GM18951 (cell line): ENCODE results near the gene USP17L13.
"Not testable (repeated sequence)": the region's sequence is repeated elsewhere in the genome, so short reads cannot be mapped to it uniquely, and the experiment has no call there.

Experiments
- in situ Hi-C: fragments of 300-500 bp; cut with MboI; formaldehyde crosslinking; loops from one replicate; pipeline ENCODE4 v1.12.0; 2022; ENCODE audit warnings: low sequenced_read_pairs, mixed read lengths, inconsistent platforms; ENCODE audit not compliant: unreplicated experiment

USP17L13 gene, protein sequence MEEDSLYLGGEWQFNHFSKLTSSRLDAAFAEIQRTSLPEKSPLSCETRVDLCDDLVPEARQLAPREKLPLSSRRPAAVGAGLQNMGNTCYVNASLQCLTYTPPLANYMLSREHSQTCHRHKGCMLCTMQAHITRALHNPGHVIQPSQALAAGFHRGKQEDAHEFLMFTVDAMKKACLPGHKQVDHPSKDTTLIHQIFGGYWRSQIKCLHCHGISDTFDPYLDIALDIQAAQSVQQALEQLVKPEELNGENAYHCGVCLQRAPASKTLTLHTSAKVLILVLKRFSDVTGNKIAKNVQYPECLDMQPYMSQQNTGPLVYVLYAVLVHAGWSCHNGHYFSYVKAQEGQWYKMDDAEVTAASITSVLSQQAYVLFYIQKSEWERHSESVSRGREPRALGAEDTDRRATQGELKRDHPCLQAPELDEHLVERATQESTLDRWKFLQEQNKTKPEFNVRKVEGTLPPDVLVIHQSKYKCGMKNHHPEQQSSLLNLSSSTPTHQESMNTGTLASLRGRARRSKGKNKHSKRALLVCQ

GRCh38 chr4:9224596-9224995 lies at the start of gene USP17L13:
Gene USP17L13, plus strand, starts transcription at chr4:9224896. Its CDS starts 0 bp downstream, at chr4:9224896.
- in situ Hi-C loops = not testable (repeated sequence)

DNA sequence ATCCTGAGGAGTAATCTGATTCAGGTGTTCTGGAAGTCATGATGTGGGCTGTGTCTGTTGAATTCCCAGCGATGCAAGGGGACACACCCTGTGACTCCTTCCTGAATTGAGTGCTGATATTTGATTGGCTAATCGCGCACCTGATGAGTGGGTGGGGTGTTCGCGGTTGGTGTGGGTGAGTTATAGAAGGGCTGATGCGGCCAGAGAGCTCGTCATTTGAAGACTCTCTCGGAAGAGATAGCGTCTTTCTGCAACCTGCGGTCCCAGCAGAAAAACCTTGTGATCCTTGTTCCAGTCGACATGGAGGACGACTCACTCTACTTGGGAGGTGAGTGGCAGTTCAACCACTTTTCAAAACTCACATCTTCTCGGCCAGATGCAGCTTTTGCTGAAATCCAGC lies 14.3 kb upstream of the USP17L13 start, which contains the start of gene USP17L10:
Gene USP17L10, plus strand, starts transcription at position 301 of the 400 bp plus-strand sequence. Its CDS starts 0 bp downstream, at position 301.
- in situ Hi-C loops = not testable (repeated sequence)

- in situ Hi-C loops = not testable (repeated sequence)
Observed at GRCh38 chr4:9214701-9215100, 10.0 kb upstream of the USP17L13 start.

GRCh38 chr4:9215105-9215504 lies 9.6 kb upstream of the USP17L13 start, which contains the start of gene USP17L11:
Gene USP17L11, plus strand, starts transcription at chr4:9215405. Its CDS starts 0 bp downstream, at chr4:9215405.
- in situ Hi-C loops = not testable (repeated sequence)

DNA sequence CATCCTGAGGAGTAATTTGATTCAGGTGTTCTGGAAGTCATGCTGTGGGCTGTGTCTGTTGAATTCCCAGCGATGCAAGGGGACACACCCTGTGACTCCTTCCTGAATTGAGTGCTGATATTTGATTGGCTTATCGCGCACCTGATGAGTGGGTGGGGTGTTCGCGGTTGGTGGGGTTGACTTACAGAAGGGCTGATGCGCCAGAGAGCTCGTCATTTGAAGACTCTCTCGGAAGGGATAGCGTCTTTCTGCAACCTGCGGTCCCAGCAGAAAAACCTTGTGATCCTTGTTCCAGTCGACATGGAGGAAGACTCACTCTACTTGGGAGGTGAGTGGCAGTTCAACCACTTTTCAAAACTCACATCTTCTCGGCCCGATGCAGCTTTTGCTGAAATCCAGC lies 4.8 kb upstream of the USP17L13 start, which contains the start of gene USP17L12:
Gene USP17L12, plus strand, starts transcription at position 301 of the 400 bp plus-strand sequence. Its CDS starts 0 bp downstream, at position 301.
- in situ Hi-C loops = not testable (repeated sequence)

DNA sequence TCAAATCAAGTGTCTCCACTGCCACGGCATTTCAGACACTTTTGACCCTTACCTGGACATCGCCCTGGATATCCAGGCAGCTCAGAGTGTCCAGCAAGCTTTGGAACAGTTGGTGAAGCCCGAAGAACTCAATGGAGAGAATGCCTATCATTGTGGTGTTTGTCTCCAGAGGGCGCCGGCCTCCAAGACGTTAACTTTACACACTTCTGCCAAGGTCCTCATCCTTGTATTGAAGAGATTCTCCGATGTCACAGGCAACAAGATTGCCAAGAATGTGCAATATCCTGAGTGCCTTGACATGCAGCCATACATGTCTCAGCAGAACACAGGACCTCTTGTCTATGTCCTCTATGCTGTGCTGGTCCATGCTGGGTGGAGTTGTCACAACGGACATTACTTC lies 5.6 kb downstream of the USP17L13 start:
- in situ Hi-C loops = not testable (repeated sequence)

GRCh38 chr4:9234085-9234484 lies 9.4 kb downstream of the USP17L13 start, which contains the start of gene USP17L15:
Gene USP17L15, plus strand, starts transcription at chr4:9234385. Its CDS starts 0 bp downstream, at chr4:9234385.
- in situ Hi-C loops = not testable (repeated sequence)

DNA sequence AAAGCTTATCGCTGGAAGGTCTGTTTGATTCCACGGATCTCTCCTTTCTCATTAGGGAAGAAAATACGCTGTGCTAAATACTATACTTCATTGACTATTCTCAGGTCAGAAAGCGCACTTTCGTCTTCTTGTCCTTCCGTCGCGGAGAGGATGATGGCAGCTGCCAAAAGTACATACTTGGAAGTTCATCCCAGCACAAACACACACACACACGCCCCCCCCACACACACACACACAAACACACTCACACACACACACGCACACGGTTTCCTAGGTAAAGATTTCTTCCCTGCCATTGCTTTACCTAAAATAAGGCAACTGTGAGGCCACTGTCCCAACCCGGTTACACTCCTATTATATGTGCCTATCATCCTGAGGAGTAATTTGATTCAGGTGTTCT lies 13.8 kb downstream of the USP17L13 start:
- in situ Hi-C loops = not testable (repeated sequence)

DNA sequence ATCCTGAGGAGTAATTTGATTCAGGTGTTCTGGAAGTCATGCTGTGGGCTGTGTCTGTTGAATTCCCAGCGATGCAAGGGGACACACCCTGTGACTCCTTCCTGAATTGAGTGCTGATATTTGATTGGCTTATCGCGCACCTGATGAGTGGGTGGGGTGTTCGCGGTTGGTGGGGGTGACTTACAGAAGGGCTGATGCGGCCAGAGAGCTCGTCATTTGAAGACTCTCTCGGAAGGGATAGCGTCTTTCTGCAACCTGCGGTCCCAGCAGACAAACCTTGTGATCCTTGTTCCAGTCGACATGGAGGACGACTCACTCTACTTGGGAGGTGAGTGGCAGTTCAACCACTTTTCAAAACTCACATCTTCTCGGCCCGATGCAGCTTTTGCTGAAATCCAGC lies 18.9 kb downstream of the USP17L13 start, which contains the start of gene USP17L17:
Gene USP17L17, plus strand, starts transcription at position 301 of the 400 bp plus-strand sequence. Its CDS starts 0 bp downstream, at position 301.
- in situ Hi-C loops = not testable (repeated sequence)

- in situ Hi-C loops = not testable (repeated sequence)
Observed at GRCh38 chr4:9247953-9248680, 23.4 kb downstream of the USP17L13 start, which contains the start of gene USP17L18. Gene USP17L18, plus strand, starts transcription at chr4:9248630. Its CDS starts 0 bp downstream, at chr4:9248630.

DNA sequence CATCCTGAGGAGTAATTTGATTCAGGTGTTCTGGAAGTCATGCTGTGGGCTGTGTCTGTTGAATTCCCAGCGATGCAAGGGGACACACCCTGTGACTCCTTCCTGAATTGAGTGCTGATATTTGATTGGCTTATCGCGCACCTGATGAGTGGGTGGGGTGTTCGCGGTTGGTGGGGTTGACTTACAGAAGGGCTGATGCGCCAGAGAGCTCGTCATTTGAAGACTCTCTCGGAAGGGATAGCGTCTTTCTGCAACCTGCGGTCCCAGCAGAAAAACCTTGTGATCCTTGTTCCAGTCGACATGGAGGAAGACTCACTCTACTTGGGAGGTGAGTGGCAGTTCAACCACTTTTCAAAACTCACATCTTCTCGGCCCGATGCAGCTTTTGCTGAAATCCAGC lies 28.4 kb downstream of the USP17L13 start, which contains the start of gene USP17L19:
Gene USP17L19, plus strand, starts transcription at position 301 of the 400 bp plus-strand sequence. Its CDS starts 0 bp downstream, at position 301.
- in situ Hi-C loops = loop anchor here (25.0 kb wide), 2 partner anchors 116 to 134 kb away; no protein-coding TSS in a partner anchor

DNA sequence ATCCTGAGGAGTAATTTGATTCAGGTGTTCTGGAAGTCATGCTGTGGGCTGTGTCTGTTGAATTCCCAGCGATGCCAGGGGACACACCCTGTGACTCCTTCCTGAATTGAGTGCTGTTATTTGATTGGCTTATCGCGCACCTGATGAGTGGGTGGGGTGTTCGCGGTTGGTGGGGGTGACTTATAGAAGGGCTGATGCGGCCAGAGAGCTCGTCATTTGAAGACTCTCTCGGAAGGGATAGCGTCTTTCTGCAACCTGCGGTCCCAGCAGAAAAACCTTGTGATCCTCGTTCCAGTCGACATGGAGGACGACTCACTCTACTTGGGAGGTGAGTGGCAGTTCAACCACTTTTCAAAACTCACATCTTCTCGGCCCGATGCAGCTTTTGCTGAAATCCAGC lies 33.1 kb downstream of the USP17L13 start, which contains the start of gene USP17L20:
Gene USP17L20, plus strand, starts transcription at position 301 of the 400 bp plus-strand sequence. Its CDS starts 0 bp downstream, at position 301.
- in situ Hi-C loops = loop anchor here (25.0 kb wide), 2 partner anchors 121 to 129 kb away; no protein-coding TSS in a partner anchor

GRCh38 chr4:9262572-9262971 lies 37.9 kb downstream of the USP17L13 start, which contains the start of gene USP17L21:
Gene USP17L21, plus strand, starts transcription at chr4:9262872. Its CDS starts 0 bp downstream, at chr4:9262872.
- in situ Hi-C loops = loop anchor here (25.0 kb wide), 2 partner anchors 125 kb away; no protein-coding TSS in a partner anchor

DNA sequence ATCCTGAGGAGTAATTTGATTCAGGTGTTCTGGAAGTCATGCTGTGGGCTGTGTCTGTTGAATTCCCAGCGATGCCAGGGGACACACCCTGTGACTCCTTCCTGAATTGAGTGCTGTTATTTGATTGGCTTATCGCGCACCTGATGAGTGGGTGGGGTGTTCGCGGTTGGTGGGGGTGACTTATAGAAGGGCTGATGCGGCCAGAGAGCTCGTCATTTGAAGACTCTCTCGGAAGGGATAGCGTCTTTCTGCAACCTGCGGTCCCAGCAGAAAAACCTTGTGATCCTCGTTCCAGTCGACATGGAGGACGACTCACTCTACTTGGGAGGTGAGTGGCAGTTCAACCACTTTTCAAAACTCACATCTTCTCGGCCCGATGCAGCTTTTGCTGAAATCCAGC lies 42.6 kb downstream of the USP17L13 start, which contains the start of gene USP17L22:
Gene USP17L22, plus strand, starts transcription at position 301 of the 400 bp plus-strand sequence. Its CDS starts 0 bp downstream, at position 301.
- in situ Hi-C loops = loop anchor here (25.0 kb wide), 2 partner anchors 120 to 130 kb away; no protein-coding TSS in a partner anchor

DNA sequence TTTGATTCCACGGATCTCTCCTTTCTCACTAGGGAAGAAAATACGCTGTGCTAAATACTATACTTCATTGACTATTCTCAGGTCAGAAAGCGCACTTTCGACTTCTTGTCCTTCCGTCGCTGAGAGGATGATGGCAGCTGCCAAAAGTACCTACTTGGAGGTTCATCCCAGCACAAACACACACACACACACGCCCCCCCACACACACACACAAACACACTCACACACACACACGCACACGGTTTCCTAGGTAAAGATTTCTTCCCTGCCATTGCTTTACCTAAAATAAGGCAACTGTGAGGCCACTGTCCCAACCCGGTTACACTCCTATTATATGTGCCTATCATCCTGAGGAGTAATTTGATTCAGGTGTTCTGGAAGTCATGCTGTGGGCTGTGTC lies 47.0 kb downstream of the USP17L13 start:
- in situ Hi-C loops = loop anchor here (25.0 kb wide), 2 partner anchors 116 to 134 kb away; no protein-coding TSS in a partner anchor
